ENCODE results near the gene TST.

TST gene

GRCh38 chr22:37027556-37027955, 8.3 kb upstream of the TST start:
- ChIA-PET CTCF (interaction anchor here (1.1 to 1.3 kb wide), 3 partner anchors 20 to 172 kb away, joined by 3 to 4 read pairs (median 3); no protein-coding TSS in a partner anchor), POLR2A (no interaction called here)
- no peak for TF ChIP-seq CTCF (IDR thresholded peaks at IDR 0.05; ENCODE audit: control extremely low read depth, extremely low read depth, low read depth, missing control alignments)
- no peak for DNase-seq (ENCODE audit: extremely low spot score)

DNA sequence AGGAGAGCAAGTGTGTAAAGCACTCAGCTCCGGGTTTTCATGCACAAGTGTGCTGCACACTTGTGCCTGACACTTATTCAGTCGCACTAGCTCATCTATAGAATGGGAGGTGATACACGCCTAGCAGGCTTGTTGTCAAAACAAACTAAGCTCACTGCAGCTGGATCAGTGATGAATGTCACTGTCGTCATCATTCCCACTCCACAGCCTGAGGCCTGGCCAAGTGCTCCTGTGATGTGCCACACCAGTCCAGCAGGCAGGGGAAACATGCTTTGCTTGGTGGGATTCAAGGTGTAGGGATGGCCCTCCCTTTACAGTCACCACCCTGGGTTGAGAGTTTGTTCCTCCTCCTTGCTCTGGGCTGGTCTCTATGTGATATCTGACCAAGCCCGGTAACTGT, 7.1 kb upstream of the TST start:
- CTCF ChIA-PET: interaction anchor here (1.2 to 2.1 kb wide), 4 partner anchors 9 to 170 kb away, joined by 4 to 11 read pairs (median 6); no protein-coding TSS in a partner anchor
- POLR2A ChIA-PET: no interaction called here
- no peak for DNase-seq (ENCODE audit: extremely low spot score)
- no peak for TF ChIP-seq CTCF (IDR thresholded peaks at IDR 0.05; ENCODE audit: control extremely low read depth, extremely low read depth, low read depth, missing control alignments)

DNA sequence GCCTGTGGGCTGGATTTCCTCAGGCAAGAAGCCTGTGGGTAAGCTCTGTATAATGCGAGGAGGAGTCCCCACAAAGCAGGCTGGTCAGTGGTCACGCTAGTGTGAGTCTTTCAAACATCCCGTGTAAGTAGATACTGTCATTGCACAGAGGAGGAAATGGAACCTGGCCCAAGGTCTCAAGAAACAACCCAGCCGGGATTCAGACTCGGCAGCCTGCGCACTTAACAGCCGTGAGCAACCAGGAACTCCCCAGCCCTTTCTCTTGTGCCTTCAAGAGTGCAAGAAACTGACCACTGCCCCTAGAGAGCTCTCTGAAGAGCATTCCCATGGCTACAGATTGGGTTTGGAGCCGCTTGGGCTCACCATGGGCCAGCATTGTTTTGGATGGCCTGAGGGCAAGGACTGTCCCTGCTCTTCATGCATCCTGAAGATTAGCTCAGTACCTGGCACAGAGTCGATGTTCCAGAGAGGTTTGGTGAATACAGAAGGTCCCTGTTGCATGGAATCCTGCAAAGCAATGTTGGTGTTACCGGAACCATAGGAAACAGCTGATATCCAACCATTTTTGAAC, 6.3 kb upstream of the TST start:
- ChIA-PET CTCF (interaction anchor here (0.9 to 2.1 kb wide), 5 partner anchors 9 to 170 kb away, joined by 3 to 11 read pairs (median 5); no protein-coding TSS in a partner anchor), POLR2A (no interaction called here)
- no peak for TF ChIP-seq CTCF (IDR thresholded peaks at IDR 0.05; ENCODE audit: control extremely low read depth, extremely low read depth, low read depth, missing control alignments)
- DNase-seq (ENCODE audit: extremely low spot score): no peak

- TF ChIP-seq CTCF (IDR thresholded peaks at IDR 0.05; ENCODE audit: control extremely low read depth, extremely low read depth, low read depth, missing control alignments): no peak
- no peak for DNase-seq (ENCODE audit: extremely low spot score)
- POLR2A ChIA-PET: no interaction called here
- CTCF ChIA-PET: interaction anchor here (0.9 to 4.4 kb wide), 4 partner anchors 20 to 47 kb away, joined by 3 to 40 read pairs (median 4); no protein-coding TSS in a partner anchor
Observed at GRCh38 chr22:37024339-37025157, 5.3 kb upstream of the TST start.

DNA sequence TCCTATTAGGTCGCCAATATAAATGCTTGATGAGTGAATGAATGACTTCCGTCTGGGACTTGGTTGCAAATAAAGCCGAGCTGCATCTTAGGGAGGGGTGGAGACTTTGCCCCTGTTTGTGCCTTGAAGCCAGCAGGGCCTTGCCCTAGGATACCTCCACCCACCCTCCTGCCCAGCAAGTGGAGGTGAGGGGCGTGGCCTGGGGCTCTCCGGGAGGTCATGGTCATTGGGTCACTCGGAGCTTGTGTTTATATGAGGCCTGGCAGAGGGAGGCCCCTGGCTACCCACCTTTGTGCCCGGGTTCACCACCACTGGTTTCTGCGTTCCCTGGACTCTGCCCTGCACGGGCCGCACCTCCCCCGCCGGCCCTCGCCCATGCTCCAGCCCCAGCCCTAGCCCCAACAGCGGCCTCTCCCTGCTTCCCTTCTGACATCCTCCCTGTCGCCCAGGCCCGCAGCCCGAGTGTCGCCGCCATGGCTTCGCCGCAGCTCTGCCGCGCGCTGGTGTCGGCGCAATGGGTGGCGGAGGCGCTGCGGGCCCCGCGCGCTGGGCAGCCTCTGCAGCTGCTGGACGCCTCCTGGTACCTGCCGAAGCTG, 4.6 kb upstream of the TST start:
- ChIA-PET POLR2A (no interaction called here), CTCF (interaction anchor here (1.0 to 4.4 kb wide), 4 partner anchors 14 to 21 kb away, joined by 3 to 40 read pairs (median 3); no protein-coding TSS in a partner anchor)
- DNase-seq (ENCODE audit: extremely low spot score): no peak
- TF ChIP-seq CTCF (IDR thresholded peaks at IDR 0.05; ENCODE audit: control extremely low read depth, extremely low read depth, low read depth, missing control alignments): no peak
